GM23338 (cell line): Measurements from ENCODE around the gene ANKK1.

Experiments
- CREB1 ChIP-seq: fragments of 250-450 bp; sonication (Bioruptor Pico); IDR thresholded peaks from 2 replicates; pipeline ENCODE4 v1.5.0; 2020; ENCODE audit warnings: low read depth, mild to moderate bottlenecking, moderate library complexity
- CTCF ChIP-seq, 2 experiments: fragments of 200-600 bp in 1 of 2; sonication (generic) in 1 of 2; conservative IDR thresholded peaks; 2 replicates each; pipeline versions ENCODE4 v1.5.1 to v1.6.1; 2016 to 2017; ENCODE audit warnings: antibody characterized with exemption in 2 of 2, low read depth in 2 of 2, mild to moderate bottlenecking in 2 of 2, moderate library complexity in 1 of 2
- ETS1 ChIP-seq: IDR thresholded peaks from 2 replicates; pipeline ENCODE4 v1.6.1; 2016; ENCODE audit warnings: antibody characterized with exemption
- EZH2 ChIP-seq: fragments of 200-600 bp; sonication (generic); IDR thresholded peaks from one replicate; pipeline ENCODE4 v1.8.0; 2017; ENCODE audit warnings: antibody characterized with exemption, mild to moderate bottlenecking, low read depth; ENCODE audit not compliant: unreplicated experiment
- EZH2phosphoT487 ChIP-seq: fragments of 200-600 bp; sonication (generic); IDR thresholded peaks from one replicate; pipeline ENCODE4 v1.8.1; 2018; ENCODE audit warnings: antibody characterized with exemption; ENCODE audit not compliant: unreplicated experiment
- JUNB ChIP-seq: IDR thresholded peaks from one replicate; pipeline ENCODE4 v1.6.1; 2016; ENCODE audit warnings: antibody characterized with exemption; ENCODE audit not compliant: unreplicated experiment
- POLR2AphosphoS5 ChIP-seq: IDR thresholded peaks from 2 replicates; pipeline ENCODE4 v1.6.1; 2016; ENCODE audit warnings: antibody characterized with exemption, low read depth
- REST ChIP-seq: IDR thresholded peaks from one replicate; pipeline ENCODE4 v1.6.1; 2018; ENCODE audit warnings: antibody characterized with exemption; ENCODE audit not compliant: unreplicated experiment
- ZNF331 ChIP-seq: fragments of 250-450 bp; sonication (Bioruptor Pico); IDR thresholded peaks from 2 replicates; pipeline ENCODE4 v1.5.0; 2020; ENCODE audit warnings: low read depth, mild to moderate bottlenecking, moderate library complexity

GRCh38 chr11:113373981-113374560 lies 13.5 kb upstream of the ANKK1 start:
- no peak for TF ChIP-seq EZH2
- TF ChIP-seq CTCF (conservative IDR thresholded peaks at IDR 0.05; ENCODE audit: low read depth in 2 of 2): no peak
- TF ChIP-seq REST: no peak
- no peak for TF ChIP-seq EZH2phosphoT487
- no peak for TF ChIP-seq POLR2AphosphoS5
- TF ChIP-seq ZNF331 (CRISPR knock-in tag): no peak
- no peak for TF ChIP-seq CREB1 (CRISPR knock-in tag)
- TF ChIP-seq JUNB: no peak
- TF ChIP-seq ETS1: no peak
